ENCODE measurements around the gene LTBP3. TPM values are rescaled to one million over a fixed set of nuclear protein-coding genes. Genes with fewer than 3 reads are reported as not detected.

LTBP3 gene
- total and polyA plus RNA-seq, 2 of the 13 experiments (the other 11 are each of a cell fraction or from before 2014, with no cell fraction given), result 12.2 to 68.1 TPM

GRCh38 chr11:65576867-65577755 lies 19.0 kb upstream of the LTBP3 start (continued):
- TF ChIP-seq ASH2L (IDR thresholded peaks at IDR 0.05; ENCODE audit: insufficient read length, low read depth, low read length) (no peak), NR2F6 (IDR thresholded peaks at IDR 0.05) (peak; percentile 38; the same call in 1 of the 2 replicates), NR2F6 (CRISPR knock-in tag; IDR thresholded peaks at IDR 0.05) (peak; percentile 62), NAIF1 (CRISPR knock-in tag; IDR thresholded peaks at IDR 0.05; ENCODE audit: borderline replicate concordance) (no peak), ZNF230 (CRISPR knock-in tag; IDR thresholded peaks at IDR 0.05) (no peak), TFAP4 (IDR thresholded peaks at IDR 0.05; ENCODE audit: borderline replicate concordance, low read depth) (peak; percentile 56; the same call in 1 of the 2 replicates), PTBP1 (IDR thresholded peaks at IDR 0.05; ENCODE audit: low read depth, low read length, poor library complexity, severe bottlenecking) (no peak), RFX5 (IDR thresholded peaks at IDR 0.05; ENCODE audit: low read depth, low read length) (no peak), SRF (IDR thresholded peaks at IDR 0.05; ENCODE audit: low read depth, low read length) (no peak), ZNF143 (CRISPR knock-in tag; IDR thresholded peaks at IDR 0.05) (no peak), MYNN (CRISPR knock-in tag; IDR thresholded peaks at IDR 0.05; ENCODE audit: low read depth) (no peak), RBM39 (IDR thresholded peaks at IDR 0.05; ENCODE audit: low read depth, low read length, poor library complexity, severe bottlenecking) (no peak), PHF8 (CRISPR knock-in tag; IDR thresholded peaks at IDR 0.05) (no peak), ZNF572 (CRISPR knock-in tag; IDR thresholded peaks at IDR 0.05) (0 out of 2 replicates have a peak, but pooled peaks have one; percentile 33), HMG20A (CRISPR knock-in tag; IDR thresholded peaks at IDR 0.05; ENCODE audit: borderline replicate concordance) (no peak), ZNF431 (CRISPR knock-in tag; IDR thresholded peaks at IDR 0.05; ENCODE audit: borderline replicate concordance, low read depth) (no peak), FOXP4 (CRISPR knock-in tag; IDR thresholded peaks at IDR 0.05) (no peak), SNAPC5 (CRISPR knock-in tag; IDR thresholded peaks at IDR 0.05; ENCODE audit: borderline replicate concordance) (no peak), MYPOP (CRISPR knock-in tag; IDR thresholded peaks at IDR 0.05) (no peak), ZBTB8A (CRISPR knock-in tag; IDR thresholded peaks at IDR 0.05; ENCODE audit: borderline replicate concordance, low read depth) (no peak), NR2C2 (CRISPR knock-in tag; IDR thresholded peaks at IDR 0.05; ENCODE audit: borderline replicate concordance) (peak; percentile 47; the same call in 1 of the 2 replicates), ZBTB14 (CRISPR knock-in tag; IDR thresholded peaks at IDR 0.05) (no peak)
